Femur (tissue), 1 donor: ENCODE data around the gene BNIP3.

Source experiments
- DNase-seq: peaks from one replicate; pipeline ENCODE4 v3.0.0-alpha.2; 2017

The BNIP3 gene, protein sequence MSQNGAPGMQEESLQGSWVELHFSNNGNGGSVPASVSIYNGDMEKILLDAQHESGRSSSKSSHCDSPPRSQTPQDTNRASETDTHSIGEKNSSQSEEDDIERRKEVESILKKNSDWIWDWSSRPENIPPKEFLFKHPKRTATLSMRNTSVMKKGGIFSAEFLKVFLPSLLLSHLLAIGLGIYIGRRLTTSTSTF

DNA sequence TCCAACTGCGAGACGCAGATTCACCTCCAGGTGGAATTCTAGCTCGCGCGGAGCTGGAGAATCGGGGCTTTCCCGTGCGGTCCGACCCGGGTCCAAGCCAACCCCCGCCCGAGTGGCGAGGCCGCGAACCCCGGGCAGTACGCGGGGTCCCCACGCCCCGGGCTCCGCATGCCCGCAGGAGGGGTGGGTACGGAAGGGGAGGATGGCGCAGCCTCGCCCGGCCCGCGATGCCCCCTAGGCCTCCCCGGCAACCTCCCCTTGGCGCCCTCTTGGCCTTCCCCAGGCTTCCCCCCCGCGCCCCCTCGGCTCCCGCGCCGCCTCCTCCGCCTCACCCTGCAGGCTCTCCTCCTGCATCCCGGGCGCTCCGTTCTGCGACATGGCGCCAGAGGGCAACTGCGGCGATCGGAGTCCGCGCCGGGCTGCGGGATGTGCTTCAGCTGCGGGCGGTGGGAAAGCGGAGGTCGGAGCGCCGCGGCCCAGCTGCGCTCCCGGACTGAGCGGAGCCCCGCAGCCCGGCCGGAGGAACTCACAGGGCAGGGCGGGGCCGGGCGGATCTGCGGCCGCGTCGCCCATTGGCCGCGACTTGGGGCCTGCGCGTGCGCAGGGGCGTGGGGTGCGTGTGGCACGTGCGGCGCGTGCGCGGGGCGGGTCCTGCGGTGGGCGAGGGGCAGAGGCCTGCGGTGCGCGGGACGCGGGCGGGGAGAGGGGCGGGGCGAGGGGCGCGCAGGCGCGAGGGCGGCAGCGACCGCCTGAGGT, at the start of gene BNIP3:
Gene BNIP3, minus strand, starts transcription at position 495 of the 756 bp plus-strand sequence. Its CDS starts 117 bp downstream, at position 378.
- DNase-seq = peak; percentile 97

DNA sequence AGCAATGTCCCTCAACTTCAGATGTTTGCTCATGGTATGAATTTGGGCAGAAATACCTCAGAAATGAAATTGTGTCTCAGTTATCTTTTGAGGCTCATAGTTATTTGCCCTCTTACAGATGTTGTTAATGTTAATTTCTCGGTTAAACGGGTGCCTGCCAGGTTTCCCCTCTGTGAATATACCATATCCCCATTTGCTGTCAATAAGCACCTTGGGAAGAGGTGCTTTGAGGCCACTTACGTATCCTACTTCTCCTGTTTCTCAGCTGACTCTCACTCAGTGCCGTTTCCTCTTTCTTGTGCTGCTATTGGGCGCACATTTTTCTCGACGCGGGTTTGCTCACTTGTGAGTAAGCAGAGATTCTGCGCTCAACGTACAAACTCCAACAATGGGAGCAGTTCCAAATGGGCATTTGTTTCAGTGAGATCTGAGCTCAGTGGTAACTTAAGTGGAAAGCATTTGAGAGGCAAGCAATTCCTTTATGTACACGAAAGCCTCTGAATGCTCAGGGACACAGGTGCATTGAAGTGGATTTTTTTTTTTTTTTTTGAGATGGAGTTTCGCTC, 49.3 kb upstream of the BNIP3 start:
- no peak for DNase-seq

DNA sequence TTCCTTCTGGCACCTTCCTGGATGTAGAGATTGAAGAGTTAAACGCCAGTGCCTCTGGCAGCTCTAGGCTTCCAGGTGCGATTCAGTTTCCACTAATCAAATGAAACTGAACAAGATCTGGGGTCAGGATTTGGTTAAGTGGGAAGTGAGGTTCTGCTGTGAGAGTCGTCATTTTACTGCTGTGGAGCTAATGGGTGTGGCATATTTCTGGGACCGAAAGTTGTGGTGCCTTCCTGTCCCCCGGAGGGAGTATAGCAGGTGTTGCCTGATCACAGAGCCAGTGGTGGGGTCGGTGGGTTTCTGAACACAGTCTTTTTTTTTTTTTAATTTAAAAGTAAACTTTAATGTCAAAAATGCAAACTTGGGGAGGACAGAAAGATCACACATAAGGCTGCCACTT, 47.0 kb upstream of the BNIP3 start:
- DNase-seq = no peak

DNA sequence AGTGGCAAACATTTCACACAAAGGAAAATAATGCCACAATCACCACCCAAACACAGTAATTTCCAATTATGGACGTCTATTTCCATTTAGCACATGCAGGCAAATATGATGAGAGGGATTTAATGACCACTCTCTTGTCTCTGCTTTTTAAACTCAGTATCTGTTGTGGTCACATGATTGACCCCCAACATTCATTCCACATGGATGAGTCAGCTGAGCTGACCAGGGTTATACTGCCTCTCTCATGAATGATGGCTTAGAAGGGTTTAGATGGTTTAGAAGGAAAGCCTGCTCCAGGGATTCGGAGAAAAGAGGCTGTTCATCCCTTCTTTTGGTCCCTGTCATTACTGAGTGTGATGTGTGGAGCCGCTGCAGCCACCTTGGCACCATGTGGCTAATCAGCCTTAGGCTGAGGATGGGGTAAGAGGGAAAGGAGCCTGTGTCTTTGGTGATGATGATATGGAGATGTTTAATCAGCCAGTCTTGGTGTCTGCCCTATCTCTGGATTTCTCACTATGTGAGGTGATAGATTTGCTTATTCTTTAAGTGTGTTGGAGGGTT, 45.8 kb upstream of the BNIP3 start:
- no peak for DNase-seq

DNA sequence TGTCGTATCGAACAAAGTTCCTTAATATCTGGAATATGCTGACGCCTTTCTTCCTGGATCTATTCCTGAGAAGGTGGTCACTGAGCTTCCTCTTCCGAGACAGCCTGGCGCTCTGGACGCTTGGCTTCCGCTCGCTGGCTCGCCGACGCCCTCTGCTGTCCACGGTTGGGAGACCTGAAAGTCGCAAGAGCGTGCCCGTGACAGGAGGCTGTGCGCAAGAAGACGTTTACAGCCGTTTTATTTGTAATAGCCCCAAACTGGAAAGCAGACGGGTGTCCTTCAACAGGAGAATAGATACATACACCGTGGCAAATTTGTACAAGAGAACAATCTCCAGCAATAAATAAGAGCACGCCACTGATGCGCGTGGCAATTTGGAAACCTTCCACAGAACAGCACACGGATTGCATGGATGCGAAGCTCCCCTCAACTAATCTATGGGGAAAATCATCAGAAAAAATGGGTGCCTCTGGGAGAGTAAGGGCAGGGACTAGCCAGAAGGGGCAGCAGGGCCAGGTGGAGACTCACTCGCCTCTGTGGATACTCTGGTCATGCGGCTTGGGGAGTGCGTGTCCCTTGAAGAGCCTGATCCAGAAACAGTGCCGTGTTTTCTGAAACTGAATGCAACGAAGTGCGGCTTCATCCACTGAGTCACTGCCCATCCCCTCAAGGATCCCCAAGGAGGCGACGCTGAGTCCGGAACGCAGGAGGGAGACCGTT, 41.5 kb upstream of the BNIP3 start:
- DNase-seq = peak; percentile 83

DNA sequence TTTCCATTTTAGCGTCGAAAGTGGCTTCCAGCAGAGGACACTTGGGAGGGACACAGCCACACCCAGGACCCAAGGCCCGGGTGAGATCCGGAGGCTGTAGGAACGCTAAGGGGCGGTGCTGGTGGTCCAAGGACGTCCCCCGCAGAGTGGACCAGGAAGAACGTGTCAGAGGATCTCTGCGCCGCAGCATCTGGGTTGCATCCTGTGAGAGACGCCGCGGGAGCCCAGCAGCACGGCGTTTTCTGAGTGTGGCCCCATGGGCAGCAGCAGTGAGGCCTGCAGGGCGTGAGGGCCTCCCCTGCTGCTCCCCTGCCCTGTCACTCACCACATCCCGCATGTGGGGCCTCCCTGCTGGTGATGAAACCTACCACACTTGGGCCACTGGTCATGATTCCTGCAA, 40.5 kb upstream of the BNIP3 start:
- DNase-seq = no peak

DNA sequence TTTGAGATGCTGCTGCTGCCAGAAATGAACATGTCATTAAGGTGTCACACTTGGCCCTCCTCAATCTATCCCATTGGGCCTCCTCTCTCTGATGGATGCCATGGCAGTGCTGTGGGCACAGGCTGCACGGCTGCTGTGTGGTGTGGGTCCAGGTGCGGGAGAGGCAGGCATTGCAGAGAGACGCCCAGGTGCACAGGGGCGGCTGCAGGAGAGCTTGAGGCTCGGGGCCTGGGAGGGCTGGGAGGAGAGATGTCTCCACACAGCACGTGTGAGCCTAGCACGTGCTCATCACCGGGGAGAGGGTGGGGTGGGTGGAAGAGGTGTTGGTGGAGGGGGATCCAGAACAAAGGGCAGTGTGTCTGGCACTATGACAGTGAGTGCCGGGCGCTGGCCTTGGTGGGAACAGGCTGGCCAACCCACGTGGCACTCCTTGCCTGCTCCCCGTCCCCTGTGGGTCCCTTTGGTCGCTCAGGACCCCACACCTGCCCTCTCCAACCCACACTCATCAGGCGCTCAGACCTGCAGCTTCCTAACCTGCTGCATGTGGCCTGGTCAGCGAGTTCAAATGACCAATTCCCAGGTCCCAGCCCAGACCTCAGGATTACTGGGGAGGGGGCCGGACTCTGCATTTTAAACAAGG, 39.9 kb upstream of the BNIP3 start:
- DNase-seq = no peak

DNA sequence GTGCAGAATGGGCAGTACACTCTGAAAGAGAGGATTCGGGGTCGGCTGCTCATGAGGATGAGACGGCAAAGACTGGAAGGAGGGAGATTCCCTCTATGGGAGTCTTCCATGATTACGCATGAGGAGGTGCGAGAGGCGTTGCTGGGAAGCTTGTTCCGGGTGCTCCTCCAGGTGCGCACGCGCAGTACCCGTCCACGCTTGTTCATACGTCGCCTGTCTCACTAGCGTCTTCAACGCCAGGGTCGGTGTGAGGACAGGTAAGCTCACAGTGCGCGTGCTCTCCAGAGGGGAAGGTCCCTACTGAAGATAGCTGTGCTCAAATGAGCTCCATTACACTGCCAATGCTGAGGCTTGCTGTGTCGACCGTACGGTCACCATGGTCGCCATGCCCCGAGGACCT, 39.3 kb upstream of the BNIP3 start:
- no peak for DNase-seq

DNA sequence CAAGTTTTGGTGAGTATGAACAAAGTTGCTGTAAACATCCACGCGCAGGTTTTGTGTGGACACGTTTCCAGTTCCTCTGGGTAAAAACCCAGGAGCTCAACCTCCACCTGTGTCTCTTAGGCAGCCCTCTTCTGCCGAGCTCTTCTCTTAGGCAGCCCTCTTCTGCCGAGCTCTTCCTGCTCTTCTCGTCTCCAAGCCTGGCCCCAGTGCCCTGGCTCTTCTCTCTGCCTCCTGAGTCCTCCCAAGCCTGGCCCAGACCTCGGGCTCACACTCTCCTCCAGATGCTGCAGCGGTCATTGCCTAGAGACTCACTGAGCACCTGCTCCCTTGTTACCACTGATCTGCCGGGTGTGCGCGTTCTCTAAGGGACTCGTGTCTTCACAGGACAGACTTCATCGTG, 38.7 kb upstream of the BNIP3 start:
- no peak for DNase-seq

DNA sequence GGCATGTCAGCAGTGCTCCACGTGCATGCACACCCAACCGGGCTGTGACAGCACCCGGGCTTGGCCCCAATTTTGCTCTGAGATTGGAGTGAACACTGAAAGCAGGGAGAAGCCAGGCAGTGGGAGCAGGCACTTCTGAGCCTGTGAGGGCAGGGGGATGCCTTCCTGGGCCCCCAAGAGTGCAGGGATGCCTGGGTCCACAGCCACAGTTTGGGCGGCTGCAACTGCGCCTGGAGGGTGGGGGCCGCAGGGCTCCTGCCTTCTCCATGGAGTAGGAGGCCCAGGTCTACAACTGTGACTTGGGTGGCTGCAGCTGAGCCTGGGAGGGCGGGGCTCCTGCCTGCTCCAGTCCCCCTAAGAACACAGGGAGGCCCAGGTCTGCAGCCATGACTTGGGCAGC, 37.6 kb upstream of the BNIP3 start:
- no peak for DNase-seq

DNA sequence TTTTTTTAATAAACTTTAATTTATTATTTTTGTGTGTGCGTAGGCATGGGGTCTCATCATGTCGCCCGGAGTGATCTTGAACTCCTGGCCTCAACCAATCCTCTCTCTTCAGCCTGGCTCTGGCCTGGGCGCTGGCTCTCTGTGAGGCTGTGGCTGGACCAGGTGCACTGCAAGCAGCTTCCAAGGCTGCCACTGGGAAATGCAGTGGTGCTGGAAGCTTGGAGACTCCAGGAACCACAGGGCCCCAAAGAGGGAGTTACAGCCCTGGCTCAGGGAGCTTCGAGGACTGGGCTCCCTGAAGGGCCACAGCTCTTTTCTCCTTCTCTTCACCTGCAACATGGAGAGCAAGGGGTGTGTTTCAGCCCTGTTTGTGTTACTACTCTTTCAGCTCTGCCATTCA, 36.7 kb upstream of the BNIP3 start:
- no peak for DNase-seq

DNA sequence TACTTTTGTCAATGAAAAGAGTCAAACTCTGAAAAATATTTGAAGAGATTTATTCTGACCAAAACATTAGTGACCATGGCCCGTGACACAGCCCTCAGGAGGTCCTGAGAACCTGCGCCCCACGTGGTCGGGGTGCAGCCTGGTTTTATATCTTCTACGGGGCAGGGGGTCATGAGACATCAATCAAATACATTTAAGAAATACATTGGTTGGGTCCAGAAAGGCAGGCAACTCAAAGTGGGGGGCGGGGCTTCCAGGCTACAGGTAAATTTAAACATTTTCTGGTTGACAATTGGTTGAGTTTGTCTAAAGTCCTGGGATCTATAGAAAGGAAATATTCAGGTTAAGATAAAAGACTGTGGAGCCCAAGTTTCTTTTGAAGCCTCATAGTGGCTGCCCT, 34.8 kb upstream of the BNIP3 start:
- no peak for DNase-seq

DNA sequence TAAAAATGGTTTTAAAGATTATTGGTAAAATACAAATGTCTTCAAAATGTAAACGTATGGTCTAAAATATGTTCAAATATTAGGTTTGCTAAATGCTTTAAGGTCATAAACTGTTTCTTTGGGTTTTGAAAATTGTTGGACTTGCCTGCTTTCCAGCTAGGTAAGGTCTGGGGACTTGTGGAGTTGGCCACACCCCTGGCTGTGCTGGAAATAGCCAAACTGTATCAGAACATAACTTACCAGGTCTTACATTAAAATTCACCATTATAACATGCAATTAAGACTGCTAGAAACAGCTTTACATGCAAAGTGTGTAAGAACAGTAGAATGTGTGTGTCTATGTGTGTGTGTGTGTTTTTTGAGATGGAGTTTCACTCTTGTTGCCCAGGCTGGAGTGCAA, 29.7 kb upstream of the BNIP3 start:
- no peak for DNase-seq

DNA sequence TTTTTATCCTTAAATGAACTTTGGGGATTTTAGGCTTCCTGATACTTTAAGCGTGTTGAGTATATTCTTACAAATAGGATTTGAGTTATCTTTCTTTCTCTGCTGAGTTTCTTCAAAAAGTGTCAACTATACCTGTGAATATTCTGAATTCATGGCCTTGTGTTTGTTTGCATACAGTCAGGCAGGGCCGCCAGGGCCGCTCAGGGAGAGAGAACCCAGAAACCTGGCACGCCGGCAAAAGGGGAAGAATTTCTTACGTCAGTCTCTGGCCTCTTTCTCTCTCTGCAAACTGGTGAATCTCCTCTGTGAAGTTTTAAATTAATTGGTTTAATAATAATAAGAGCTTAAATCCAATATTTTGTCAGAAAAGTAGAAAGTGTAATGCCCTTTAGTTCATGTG, 29.3 kb upstream of the BNIP3 start:
- no peak for DNase-seq

DNA sequence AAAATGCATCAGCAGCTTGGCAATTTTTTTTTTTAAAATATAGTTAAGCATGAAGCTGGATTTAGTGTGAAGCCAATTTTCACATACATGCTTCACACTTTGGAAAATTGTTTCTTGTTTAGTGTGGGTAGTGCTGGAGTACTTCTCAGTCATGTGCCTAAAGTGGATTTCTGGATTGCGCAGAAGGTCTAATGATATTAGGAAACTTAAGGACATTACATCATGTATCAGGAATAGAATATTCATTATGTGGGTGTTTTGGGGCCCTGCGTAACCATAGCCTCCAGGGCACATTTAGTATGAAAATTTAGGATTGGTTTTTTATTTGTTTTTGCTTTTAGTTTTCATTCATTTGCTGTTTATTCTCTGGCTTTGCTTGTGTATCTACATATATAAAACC, 28.8 kb upstream of the BNIP3 start:
- no peak for DNase-seq

DNA sequence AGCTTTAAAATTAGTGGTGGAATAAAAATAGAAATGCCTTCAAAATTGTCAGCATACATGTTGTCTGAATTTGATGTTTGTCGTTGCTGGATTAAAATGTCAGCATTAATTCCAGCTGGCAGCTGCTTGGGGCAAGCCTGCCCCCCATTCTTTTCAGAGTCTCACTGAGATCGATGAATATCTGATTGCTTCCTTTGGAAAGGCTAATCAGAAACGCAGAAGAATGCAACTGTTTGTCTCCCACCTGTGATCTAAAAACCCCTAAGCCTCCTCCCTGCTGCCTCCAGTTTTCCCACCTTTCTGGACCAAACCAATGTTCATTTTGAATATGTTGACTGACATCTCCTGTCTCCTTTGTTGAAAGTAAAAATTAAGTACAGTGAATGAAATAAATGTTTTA, 27.9 kb upstream of the BNIP3 start:
- DNase-seq = no peak

DNA sequence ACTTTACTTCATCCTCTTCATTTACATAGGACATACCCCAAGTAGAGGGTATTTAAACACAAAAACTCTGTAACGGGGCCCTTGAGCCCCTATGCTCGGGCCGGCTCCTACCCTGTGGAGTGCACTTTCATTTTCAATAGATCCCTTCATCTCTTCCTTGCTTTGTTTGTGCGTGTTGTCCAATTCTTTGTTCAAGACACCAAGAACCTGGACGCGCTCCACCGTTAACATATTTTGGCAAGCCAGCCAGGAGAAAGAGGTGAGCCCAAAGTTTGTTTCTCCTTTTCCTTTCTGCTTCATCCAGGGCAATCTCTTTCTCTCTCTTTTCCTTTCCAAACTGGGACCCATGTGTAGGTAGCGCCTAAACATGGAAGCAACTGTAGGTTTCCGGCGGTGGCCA, 26.0 kb upstream of the BNIP3 start:
- no peak for DNase-seq

DNA sequence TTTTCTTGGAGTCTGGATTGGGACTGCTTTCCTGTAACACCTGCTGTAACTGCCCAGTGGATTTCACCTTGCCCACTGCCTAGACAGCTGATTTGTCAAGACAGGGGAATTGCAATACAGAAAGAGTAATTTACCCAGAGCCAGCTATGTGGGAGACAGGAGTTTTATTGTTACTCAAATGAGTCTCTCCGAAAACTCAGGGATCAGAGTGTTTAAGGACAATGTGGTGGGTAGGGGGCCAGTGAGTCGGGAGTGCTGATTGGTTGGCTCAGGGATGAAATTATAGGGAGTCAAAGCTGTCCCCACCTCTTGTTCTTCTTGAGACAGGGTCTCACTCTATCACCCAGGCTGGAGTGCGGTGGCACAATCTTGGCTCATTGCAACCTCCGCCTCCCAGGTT, 25.2 kb upstream of the BNIP3 start:
- no peak for DNase-seq

DNA sequence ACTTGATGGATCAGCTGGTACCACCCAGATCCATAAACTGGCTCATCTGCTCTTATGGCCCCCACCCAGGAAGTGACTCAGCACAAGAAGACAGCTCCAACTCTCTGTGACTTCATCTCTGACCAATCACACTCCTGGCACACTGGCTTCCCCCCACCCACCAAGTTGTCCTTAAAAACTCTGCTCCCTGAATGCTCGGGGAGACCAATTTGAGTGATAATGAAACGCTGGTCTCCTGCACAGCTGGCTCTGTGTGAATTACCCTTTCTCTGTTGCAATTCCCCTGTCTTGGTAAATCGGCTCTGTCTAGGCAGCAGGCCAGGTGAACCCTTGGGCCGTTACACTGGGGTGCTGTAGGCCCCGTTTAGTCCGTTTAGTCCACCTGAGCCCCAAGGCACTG, 23.4 kb upstream of the BNIP3 start:
- no peak for DNase-seq

DNA sequence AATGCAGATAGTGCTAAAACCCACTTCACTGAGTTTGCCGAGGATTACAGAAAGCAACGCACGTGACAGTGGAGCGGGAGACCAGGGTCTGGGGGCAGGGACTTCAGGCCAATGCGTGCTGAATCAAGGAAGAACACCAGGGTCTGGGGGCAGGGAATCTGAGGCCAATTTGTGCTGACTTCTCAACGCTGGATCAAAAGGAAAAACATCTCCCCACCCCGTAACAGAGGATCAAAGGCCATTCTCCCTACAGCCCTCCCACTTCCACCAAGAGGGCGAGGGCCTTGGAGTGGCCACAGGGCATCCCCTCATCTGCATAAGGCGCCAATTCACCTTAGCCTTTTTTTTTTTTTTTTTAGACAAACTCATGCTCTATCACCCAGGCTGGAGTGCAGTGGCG, 22.3 kb upstream of the BNIP3 start:
- DNase-seq = no peak

DNA sequence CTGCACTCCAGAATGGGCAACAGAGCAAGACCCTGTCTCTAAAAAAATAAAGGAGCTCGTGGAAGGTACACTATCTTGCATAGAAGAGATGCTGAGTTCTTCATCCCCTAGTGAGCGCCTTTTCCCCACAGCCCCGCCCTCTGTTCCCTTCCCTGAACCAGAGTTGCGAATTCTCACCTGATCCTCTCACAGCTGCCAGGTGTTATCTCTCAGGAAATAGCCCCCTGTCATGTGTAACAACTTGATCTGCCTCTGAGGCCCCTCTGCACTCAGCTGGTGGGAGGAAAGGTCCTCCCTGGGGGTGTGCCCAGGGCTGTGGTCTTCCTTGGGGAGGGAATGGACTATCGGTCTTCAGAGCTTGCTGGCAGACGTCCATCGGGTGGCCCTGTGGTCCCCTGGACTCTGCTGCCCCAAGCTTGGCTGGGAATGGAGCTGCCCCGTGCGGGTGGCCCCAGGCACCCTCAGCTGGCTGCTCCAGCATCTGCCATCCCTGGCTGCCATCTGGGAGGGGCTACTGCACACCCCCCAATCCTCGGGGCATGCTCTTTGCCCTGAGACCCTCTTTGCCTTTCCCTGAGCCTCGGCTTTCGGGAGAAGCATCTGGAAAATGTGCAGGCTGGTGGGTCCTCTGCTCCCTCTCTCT, 21.7 kb upstream of the BNIP3 start:
- DNase-seq = no peak

DNA sequence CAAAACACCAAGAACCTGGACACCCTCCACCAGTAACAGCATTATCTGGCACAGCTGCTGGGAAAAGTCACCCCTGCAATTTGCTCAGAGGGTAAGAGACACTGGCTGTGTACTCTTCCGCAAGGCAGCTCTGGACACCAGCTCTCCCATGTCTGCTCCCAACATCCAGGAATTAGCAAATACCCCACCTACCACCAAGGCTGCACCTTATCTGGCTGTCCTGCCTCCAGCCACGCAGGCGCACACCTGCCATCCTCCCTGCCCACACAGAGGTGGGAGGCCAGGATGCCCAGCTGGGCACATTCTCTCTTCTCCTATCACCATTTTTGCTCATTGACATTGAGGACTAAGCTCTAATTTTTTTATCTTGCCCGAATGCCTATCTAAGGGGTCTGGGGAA, 20.3 kb upstream of the BNIP3 start:
- no peak for DNase-seq
